Mammary epithelial cell (primary cell): Measurements from ENCODE around the gene TCN1.

Experiments used
- CTCF ChIP-seq, 2 donors: IDR thresholded peaks in 1 of 2; conservative IDR thresholded peaks in 1 of 2; 2 replicates each; pipeline ENCODE4 v1.5.1; 2011 to 2012; ENCODE audit warnings: inconsistent platforms in 2 of 2, low read length in 2 of 2, mild to moderate bottlenecking in 2 of 2, control low read depth in 1 of 2, low read depth in 1 of 2; ENCODE audit not compliant: insufficient read depth in 1 of 2; ENCODE audit errors: extremely low read depth in 1 of 2
- EZH2 ChIP-seq: IDR thresholded peaks from 2 replicates; pipeline ENCODE4 v1.6.1; 2012; ENCODE audit warnings: low read length, inconsistent platforms, borderline replicate concordance

GRCh38 chr11:59899532-59899931 is 33.2 kb upstream of the TCN1 start:
- TF ChIP-seq CTCF (conservative IDR thresholded peaks at IDR 0.05 in 1 of 2, IDR thresholded peaks at IDR 0.05 in 1 of 2; ENCODE audit: extremely low read depth in 1 of 2, insufficient read depth in 1 of 2, low read depth in 1 of 2, low read length in 2 of 2) (no peak), EZH2 (no peak)
